GM19043 (cell line): ENCODE results near the gene ACTR5.

ENCODE experiments used
- ATAC-seq: cut with Tn5 transposase; IDR thresholded peaks from one replicate; pipeline ENCODE4 v1.9.1; 2021; ENCODE audit warnings: low read depth; ENCODE audit not compliant: unreplicated experiment

The ACTR5 gene

GRCh38 chr20:38728911-38729642 lies 19.2 kb upstream of the ACTR5 start:
- ATAC-seq: no peak

- no peak for ATAC-seq
These were observed 18.5 kb upstream of the ACTR5 start for GRCh38 chr20:38729767-38730166.

- ATAC-seq: no peak
These were observed 17.9 kb upstream of the ACTR5 start for GRCh38 chr20:38730167-38730988.

- no peak for ATAC-seq
These were observed 17.1 kb upstream of the ACTR5 start for GRCh38 chr20:38730989-38731737.

GRCh38 chr20:38731738-38732113 lies 16.5 kb upstream of the ACTR5 start:
- ATAC-seq: no peak

- no peak for ATAC-seq
These were observed 15.3 kb upstream of the ACTR5 start for GRCh38 chr20:38732981-38733380.

GRCh38 chr20:38735172-38735571 lies 13.1 kb upstream of the ACTR5 start:
- no peak for ATAC-seq

- no peak for ATAC-seq
These were observed 10.4 kb upstream of the ACTR5 start for GRCh38 chr20:38737887-38738286.

GRCh38 chr20:38745757-38746156 lies 2.5 kb upstream of the ACTR5 start:
- no peak for ATAC-seq

GRCh38 chr20:38747495-38748096 lies 664 bp upstream of the ACTR5 start:
- no peak for ATAC-seq

GRCh38 chr20:38748861-38749149 lies 545 bp downstream of the ACTR5 start:
- no peak for ATAC-seq

GRCh38 chr20:38751360-38751976 lies 3.2 kb downstream of the ACTR5 start:
- no peak for ATAC-seq

GRCh38 chr20:38752029-38752428 lies 3.8 kb downstream of the ACTR5 start:
- no peak for ATAC-seq

GRCh38 chr20:38754924-38755323 lies 6.7 kb downstream of the ACTR5 start:
- no peak for ATAC-seq

GRCh38 chr20:38755324-38755910 lies 7.2 kb downstream of the ACTR5 start:
- no peak for ATAC-seq

GRCh38 chr20:38757145-38757775 lies 9.0 kb downstream of the ACTR5 start:
- no peak for ATAC-seq

- no peak for ATAC-seq
These were observed 10.8 kb downstream of the ACTR5 start for GRCh38 chr20:38759106-38759505.

- ATAC-seq: no peak
These were observed 12.7 kb downstream of the ACTR5 start for GRCh38 chr20:38760978-38761377.

- ATAC-seq: no peak
These were observed 13.9 kb downstream of the ACTR5 start for GRCh38 chr20:38762174-38762573.

- ATAC-seq: no peak
These were observed 15.4 kb downstream of the ACTR5 start for GRCh38 chr20:38763616-38764015.
